NCI-H187 (cell line): ENCODE results near the gene GZMM.

ENCODE experiments used
- DNase-seq, 2 experiments: peaks; one replicate each; lab custom pipeline; 2025; lab: John Stamatoyannopoulos, UW

The GZMM gene

GRCh38 chr19:543910-544608, at the start of gene GZMM:
TSS of gene GZMM (plus strand) at chr19:544053. CDS start at chr19:544072, 19 bp downstream.
- DNase-seq = no peak

DNA sequence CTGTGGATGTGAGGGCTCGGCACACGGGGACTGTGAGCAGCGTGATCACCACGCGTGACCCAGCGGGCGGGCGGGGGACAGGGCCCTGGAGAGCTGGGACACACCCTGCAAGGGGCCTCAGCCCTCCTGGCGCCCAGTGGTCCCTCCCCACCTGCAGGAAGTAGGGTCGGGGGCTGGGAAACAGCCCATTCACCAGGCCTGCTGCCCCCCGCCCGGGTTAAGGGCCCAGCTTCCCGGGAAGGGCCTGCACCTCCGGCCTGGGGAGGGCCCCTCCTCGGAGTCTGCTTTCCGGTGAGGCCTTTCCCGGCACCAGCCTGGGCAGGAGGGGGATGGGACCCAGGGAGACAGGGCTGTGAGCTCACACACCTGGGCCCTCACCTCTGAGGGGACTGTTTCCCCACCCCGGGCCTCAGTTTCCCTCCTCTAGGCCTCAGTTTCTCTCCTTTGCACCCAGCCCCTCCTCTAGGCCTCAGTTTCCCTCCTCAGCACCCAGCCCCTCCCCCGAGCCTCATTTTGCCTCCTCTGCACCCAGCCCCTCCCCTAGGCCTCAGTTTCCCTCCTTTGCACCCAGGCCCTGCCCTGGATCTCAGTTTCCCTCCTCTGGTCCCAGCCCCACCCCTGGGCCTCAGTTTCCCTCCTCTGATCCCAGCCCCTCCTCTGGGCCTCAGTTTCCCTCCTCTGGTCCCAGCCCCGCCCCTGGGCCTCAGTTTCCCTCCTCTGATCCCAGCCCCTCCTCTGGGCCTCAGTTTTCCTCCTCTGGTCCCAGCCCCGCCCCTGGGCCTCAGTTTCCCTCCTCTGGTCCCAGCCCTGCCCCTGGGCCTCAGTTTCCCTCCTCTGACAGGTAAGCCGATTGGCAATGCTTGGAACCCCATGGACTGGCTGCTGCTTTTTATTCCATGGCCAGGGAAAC, 49.4 kb upstream of the GZMM start:
- DNase-seq = no peak

DNA sequence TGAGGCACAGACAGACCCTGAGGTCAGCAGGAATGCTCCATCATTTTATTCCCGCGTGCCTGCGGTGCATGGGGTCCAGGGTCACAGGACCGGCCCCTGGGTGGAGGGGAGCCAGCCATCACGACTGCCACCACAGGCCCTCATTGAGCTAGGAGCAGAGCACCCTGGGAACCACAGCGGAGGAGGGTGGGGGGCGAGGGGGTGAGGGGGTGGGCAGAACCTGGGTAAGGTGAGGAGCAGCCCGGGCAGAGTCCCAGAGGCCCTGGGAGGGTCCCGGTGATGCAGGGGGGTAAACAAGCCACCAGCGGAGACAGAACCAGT, 48.8 kb upstream of the GZMM start:
- no peak for DNase-seq

DNA sequence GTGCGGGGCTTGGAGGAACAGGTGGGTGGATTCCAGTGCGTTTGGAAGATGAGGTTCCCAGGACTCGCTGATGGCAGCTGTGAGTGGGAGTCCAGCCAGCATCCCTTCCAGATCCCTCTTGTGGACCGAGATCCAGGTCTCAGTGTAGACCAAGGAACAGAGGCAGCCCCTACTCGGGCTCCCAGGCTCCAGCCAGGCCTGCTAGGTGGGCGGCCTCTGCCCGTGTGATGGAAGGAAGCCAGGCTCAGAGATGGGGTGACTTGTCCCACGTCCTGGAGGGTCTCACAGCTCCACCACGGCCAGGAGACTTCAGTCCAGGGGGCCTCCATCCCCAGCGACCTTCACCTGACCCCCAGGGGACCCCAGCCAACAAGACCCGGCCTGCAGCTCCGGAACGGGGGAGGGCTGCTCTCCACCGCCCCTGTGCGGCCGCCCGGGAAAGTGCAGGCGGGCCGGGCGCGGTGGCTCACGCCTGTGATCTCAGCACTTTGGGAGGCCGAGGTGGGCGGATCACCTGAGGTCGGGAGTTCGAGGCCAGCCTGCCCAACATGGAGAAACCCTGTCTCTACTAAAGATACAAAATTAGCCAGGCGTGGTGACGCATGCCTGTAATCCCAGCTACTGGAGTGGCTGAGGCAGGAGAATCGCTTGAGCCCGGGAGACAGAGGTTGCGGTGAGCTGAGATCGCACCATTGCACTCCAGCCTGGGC, 48.3 kb upstream of the GZMM start:
- DNase-seq = no peak

DNA sequence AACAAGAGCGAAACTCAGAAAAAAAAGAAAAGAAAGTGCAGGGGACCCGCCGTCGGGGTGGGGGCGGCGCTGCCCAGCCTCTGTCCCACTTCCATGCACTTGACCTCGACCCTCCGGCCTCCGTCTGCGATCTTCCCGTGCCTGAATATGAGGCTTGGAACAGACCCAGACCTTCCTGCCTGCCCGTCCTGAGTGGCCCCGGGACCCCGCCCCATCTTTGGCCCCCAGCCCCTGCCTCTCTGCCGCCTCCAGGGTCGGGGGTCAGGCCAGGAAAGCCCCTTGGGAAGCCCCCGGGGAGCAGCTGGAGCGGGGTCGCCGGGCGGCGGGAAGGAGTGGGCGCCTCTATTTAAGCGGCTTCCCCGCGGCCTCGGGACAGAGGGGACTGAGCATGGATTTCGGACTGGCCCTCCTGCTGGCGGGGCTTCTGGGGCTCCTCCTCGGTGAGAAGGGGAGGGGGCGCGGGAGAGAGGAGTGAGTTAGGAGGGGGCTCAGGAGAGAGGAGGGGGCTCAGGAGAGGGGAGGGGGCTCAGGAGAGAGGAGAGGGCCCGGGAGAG, 47.7 kb upstream of the GZMM start, which contains the start of gene MADCAM1:
Gene MADCAM1 (plus strand): TSS at position 375 of the 554 bp plus-strand sequence. CDS start 14 bp downstream, at position 389.
- no peak for DNase-seq

DNA sequence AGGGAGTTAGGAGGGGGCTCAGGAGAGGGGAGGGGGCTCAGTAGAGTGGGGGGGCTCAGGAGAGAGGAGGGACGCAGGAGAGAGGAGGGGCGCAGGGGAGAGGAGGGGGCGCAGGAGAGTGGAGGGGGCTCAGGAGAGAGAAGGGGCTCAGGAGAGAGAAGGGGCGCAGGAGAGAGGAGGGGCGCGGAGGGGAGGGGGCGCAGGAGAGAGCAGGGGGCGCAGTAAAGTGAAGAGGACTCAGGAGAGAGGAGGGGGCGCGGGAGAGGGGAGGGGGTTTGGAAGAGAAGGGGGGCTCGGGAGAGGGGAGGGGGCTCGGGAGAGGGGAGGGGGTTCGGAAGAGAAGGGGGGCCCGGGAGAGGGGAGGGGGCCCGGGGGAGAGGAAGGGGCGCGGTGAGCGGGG, 46.9 kb upstream of the GZMM start:
- no peak for DNase-seq

DNA sequence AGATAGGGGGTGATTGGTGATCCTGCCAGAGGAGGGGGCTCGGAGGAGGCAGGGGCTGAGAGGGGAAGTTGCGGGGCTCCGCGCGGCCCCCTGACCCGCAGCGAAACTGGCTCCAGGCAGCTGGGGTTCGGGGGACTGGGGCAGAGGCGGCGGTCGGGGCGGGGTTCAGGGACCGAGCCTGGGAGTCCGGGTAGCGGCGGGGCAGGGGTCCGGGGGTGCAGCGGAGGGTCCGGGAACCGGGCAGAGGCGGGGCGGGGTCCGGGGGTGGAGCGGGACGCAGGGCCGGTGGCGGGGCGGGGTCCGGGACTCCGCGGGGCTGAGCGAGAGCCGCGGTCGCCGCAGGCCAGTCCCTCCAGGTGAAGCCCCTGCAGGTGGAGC, 46.4 kb upstream of the GZMM start:
- DNase-seq = no peak

DNA sequence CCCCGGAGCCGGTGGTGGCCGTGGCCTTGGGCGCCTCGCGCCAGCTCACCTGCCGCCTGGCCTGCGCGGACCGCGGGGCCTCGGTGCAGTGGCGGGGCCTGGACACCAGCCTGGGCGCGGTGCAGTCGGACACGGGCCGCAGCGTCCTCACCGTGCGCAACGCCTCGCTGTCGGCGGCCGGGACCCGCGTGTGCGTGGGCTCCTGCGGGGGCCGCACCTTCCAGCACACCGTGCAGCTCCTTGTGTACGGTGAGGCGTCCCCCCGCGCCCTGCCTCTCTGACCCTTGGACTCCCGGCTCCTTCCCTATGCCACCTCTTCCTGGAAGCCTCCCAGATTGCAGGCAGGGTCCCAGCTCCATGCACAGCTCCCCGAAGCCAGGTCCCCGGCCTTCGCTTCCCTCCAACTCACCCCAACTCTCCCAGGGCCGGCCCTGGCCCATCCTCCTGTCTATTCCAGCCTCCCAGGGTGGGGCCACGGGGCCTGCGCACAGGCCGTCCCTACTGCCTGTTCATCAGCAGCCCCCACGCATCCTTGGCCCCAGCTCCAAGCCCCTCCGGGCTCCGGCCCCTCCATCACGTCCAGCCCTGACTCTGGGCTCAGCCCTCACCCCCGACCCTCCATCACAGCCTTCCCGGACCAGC, 45.9 kb upstream of the GZMM start:
- DNase-seq = no peak

DNA sequence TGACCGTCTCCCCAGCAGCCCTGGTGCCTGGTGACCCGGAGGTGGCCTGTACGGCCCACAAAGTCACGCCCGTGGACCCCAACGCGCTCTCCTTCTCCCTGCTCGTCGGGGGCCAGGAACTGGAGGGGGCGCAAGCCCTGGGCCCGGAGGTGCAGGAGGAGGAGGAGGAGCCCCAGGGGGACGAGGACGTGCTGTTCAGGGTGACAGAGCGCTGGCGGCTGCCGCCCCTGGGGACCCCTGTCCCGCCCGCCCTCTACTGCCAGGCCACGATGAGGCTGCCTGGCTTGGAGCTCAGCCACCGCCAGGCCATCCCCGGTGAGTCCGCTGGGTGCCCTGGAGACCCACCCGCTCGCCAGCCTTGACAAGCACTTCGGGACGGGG, 45.4 kb upstream of the GZMM start:
- DNase-seq = no peak

DNA sequence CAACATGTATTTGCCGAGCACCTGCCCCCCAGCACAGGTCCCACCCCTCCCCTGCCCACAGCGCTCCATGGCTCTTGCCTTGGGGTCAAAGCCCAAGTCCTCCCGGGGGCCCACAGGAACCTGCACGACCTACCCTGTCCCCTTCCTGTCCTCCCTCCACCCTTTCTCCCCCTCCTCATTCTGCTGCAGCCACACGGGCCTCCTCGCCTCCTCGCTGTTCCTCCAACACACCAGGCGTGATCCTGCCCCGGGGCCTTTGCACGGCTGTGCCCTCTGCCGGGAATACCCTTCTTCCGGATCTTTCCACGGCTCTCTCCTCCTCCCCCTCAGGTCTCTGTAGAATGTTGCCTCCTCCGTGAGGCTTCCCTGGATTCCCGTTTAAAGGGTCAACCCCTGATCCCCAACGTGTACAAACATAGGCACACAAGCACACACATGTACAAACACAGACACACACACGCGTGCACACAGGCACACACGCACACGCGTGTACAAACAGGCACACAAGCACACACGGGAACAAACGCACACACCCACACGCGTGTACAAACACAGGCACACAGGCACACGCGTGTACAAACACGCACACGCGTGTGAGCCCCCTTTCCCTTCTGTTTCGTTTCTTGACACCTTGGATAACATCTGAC, 44.8 kb upstream of the GZMM start:
- DNase-seq = no peak

- DNase-seq = no peak
Observed at GRCh38 chr19:501646-502045, 42.2 kb upstream of the GZMM start.

DNA sequence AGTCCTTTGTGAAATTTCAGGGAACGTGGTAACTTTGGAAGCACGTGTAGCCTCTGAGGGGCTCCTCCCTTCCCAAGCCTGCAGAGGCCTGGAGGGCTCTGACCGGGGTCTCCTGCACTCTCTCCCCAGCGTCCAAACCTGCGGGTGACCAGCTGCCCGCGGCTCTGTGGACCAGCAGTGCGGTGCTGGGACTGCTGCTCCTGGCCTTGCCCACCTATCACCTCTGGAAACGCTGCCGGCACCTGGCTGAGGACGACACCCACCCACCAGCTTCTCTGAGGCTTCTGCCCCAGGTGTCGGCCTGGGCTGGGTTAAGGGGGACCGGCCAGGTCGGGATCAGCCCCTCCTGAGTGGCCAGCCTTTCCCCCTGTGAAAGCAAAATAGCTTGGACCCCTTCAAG, 39.2 kb upstream of the GZMM start:
- no peak for DNase-seq

GRCh38 chr19:506404-507285, 37.2 kb upstream of the GZMM start:
- DNase-seq = peak in 1 of 2 experiments; percentile 99

GRCh38 chr19:507286-508203, 36.3 kb upstream of the GZMM start, which contains the start of gene TPGS1:
TSS of gene TPGS1 (plus strand) at chr19:507497. CDS start at chr19:507507, 10 bp downstream.
- peak; percentile 98 to 99 for DNase-seq

DNA sequence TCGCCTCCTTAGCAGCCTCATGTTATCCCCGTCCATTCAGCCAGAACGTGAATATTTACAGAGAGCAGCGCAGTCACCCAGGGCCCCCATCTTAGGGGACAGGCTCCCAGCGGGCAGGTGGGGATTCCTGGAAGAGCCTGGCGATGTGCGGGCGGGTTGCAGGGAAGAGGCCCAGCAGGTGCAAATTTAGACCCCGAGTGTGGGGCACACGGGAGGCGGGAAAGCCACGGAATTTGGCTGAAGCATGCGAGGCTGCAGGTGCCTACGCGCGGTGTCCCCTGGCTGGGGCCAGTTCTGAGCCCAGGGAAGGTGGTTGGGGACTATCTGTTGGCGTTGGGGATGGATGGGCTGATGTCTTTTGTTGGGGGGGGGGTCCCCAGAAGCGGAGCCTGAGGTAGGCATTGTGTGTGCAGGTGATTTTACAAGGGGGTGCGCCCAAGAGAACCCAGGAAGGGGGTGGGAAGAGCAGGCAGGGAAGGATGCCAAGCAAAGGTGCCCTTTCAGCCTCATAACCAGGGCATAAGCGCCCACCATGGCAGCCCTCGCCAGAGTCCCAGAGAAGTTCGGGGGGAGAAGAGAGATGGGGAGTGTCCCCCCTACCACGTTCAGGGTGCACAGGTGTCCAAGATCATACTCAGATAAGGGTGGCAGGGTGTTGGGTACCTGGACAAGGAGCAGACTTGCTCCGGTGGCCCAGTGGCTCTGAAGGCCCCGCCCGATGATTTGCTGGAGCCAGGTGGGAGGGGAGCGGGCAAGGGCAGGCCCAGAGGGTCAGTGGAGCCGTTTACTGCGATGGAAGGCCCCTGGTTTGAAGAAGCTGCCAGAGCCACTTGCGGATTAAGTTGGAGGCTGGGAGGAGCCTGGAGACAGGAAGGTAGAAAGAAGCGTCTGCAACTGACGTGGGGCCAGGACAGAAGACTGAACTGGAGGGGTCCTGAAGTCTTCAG, 35.4 kb upstream of the GZMM start:
- no peak for DNase-seq

GRCh38 chr19:510606-511100, 33.2 kb upstream of the GZMM start:
- DNase-seq = peak; percentile 64 to 79

GRCh38 chr19:511101-511851, 32.6 kb upstream of the GZMM start:
- DNase-seq = peak; percentile 75 to 96
